ENCODE data around the gene PIK3R6.

Gene PIK3R6

DNA sequence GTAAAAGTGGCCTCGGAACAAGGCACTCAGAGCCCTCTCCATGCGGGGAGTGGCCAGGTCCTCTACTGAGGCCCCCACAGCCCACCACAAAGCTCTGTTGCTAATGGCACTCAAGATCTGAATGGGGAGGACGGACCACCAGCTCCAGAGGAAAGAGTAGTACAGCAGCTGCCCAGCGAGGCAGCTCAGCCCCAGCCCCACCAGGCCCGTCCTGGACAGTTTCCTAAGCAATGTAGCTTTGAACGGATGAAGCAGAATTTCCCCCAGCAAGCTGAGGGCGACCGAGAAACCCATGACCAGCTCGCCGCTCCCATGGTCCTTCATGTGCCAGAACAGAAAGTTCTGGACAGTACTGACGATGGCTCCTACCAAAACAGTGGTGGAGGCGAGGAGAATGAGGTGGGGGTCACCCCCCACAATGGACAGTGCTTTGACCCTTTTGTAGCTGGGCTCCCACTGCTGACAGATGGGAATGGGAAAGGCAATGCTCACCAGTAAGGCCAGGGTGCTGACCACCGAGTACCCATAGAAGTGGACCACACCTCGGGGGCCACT is 69.8 kb downstream of the PIK3R6 start:
- no peak for DNase-seq

GRCh38 chr17:8794636-8795035 is 72.8 kb downstream of the PIK3R6 start:
- DNase-seq, result no peak

GRCh38 chr17:8793649-8794048 is 73.8 kb downstream of the PIK3R6 start:
- no peak for DNase-seq

GRCh38 chr17:8792646-8793045 is 74.8 kb downstream of the PIK3R6 start:
- no peak for DNase-seq

- DNase-seq, result no peak
Observed at GRCh38 chr17:8791910-8792270, 75.6 kb downstream of the PIK3R6 start.

- no peak for DNase-seq
Observed at GRCh38 chr17:8791248-8791909, 76.1 kb downstream of the PIK3R6 start.

DNA sequence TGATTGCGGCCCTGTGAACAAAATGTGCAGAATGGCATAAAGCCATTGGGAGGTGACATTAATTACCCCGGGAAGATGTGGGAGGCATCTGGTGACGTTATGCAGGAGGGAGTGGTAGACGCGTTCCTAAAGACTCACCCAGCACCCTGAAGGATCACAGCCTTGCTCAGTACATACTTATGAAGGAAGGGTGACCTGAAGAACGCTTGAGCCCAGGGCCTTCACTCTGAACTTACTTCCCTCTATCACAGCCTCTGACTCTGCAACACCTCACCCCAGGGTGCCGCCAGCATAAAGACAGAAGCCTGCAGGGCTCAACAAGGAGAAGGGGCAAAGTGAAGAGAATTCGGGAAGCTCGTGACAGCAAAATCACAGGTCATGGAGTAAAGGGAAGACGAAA is 77.7 kb downstream of the PIK3R6 start:
- no peak for DNase-seq

GRCh38 chr17:8788998-8789397 is 78.5 kb downstream of the PIK3R6 start:
- DNase-seq, result no peak

- DNase-seq, result peak; percentile 66
Observed at GRCh38 chr17:8785547-8786413, 81.7 kb downstream of the PIK3R6 start.

- DNase-seq, result no peak
Observed at GRCh38 chr17:8782176-8782575, 85.3 kb downstream of the PIK3R6 start.

GRCh38 chr17:8781776-8782175 is 85.7 kb downstream of the PIK3R6 start:
- DNase-seq, result no peak

GRCh38 chr17:8776881-8777280 is 90.6 kb downstream of the PIK3R6 start:
- no peak for DNase-seq

DNA sequence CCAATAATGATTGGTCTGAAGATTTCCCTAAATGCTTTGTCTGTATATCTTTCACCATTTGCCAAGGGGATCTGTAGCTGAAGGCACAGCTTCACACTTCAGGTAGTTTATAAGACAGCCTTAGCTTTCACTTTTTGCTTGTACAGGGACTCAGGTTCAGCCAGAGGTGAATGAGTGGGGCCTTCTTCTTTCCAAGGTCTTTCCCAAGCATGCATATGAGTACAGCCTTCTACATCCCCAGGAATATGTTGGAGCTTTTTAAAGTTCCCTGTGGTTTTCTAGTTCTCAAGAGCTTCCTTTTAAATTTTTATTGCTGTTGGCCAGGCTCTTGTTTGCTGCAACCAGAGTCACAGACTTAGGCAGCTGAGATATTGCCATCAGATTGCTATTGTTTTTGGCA is 91.2 kb downstream of the PIK3R6 start:
- DNase-seq, result no peak

DNA sequence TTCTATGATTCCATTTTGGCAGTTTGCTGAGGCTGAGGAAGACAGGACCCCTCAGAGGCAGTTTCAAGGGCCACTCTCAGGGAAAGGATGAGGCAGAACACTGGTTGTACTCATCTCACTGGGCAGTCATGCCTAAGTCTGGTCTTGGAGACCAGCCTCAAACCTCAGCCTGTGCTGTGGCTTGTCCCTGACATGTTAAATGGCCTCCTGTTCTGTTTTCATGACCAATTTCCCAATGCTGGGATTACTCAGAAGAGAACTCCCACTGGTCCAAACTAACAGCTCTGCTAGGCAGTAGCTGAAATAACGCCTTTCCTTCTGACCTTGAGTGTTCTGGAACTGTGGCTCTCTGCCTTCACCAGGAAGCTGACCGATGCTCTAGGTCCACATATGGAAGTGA is 100.7 kb downstream of the PIK3R6 start:
- no peak for DNase-seq

DNA sequence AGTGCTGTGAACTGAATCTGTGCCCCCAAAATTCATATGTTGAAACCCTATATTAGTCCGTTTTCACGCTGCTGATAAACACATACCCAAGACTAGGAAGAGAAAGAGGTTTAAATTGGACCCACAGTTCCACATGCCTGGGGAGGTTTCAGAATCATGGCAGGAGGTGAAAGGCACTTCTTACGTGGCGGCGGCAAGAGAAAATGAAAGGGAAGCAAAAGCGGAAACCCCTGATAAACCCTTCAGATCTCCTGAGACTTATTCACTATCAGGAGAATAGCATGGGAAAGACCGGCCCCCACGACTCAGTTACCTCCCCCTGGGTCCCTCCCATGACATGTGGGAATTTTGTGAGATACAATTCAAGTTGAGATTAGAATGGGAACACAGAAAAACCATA is 105.5 kb downstream of the PIK3R6 start:
- no peak for DNase-seq

GRCh38 chr17:8758137-8758596 is 109.3 kb downstream of the PIK3R6 start, which contains the start of gene SPDYE4:
Gene SPDYE4, minus strand, starts transcription at chr17:8758546. Its CDS starts 164 bp downstream, at chr17:8758382.
- DNase-seq, result no peak

DNA sequence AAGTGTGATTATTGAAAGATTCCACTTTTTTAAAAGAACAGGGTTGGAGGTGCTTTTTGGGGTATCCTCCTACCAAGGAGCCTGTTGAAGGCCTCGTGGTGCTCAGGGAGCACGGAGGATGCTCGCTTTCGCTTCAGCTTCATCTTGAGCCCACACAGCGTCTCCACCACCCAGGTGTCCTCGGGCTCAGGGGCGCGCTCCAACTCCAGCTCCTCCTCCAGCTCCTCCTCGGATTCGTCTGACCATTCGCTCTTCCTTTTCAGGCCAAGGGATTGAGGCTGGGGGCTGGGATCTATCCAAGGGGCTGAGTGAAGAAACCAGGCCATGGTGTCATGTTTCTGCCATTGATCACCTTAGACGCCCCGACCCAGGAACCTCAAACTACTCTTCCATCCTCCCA is 110.3 kb downstream of the PIK3R6 start:
- DNase-seq, result no peak

DNA sequence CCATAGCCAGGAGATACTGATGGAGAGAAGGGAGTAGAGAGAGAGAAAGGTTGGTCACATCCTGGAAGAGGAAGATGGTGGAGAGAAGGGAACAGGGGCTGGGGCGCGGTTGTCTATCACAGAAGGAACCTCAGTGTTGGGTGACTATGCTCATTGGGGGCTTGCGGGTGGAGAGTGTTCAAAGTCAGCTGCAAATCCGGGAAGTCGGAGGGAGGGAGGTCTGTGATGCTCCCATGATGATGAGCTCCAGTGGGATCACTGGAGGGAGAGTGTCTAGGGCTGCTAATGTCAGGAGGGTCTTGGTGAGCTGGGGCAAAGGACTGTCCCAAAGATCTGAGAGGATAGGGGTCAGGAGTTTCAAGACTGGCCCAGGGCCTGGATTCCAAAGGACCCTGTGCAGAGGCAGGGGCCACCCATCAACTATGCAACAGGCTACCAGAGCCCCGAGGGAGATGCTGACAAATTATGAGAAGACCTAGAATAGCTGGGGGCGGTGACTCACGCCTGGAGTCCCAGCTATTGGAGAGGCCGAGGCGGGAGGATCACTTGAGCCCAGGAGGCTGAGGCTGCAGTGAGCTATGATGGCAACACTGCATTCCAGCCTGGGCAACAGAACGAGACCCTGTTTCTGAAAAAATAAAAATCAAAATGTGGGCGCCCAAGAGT is 111.8 kb downstream of the PIK3R6 start:
- no peak for DNase-seq

GRCh38 chr17:8754890-8755289 is 112.6 kb downstream of the PIK3R6 start:
- DNase-seq, result no peak

- no peak for DNase-seq
Observed at GRCh38 chr17:8753976-8754440, 113.5 kb downstream of the PIK3R6 start.

- no peak for DNase-seq
Observed at GRCh38 chr17:8753136-8753975, 114.1 kb downstream of the PIK3R6 start.
